ENCODE results near the gene LIPT2. TPM values are rescaled to one million over a fixed set of nuclear protein-coding genes. Genes with fewer than 3 reads are reported as not detected.
A peak's percentile ranks its signal among the peaks of the same experiment; 100 is the strongest.

Gene LIPT2
- total RNA-seq, 1 experiment from 2014 or later, result 9.3 TPM

GRCh38 chr11:74504100-74504691 is 10.7 kb upstream of the LIPT2 start:
- H3K9me3 Mint-ChIP-seq, result peaks cover 34% of the 10 kb centered on the region
- TF ChIP-seq NR2C2 (CRISPR knock-in tag; IDR thresholded peaks at IDR 0.05) (no peak), MYBL2 (CRISPR knock-in tag; IDR thresholded peaks at IDR 0.05) (no peak), CREM (CRISPR knock-in tag; IDR thresholded peaks at IDR 0.05) (no peak), TEAD1 (CRISPR knock-in tag; IDR thresholded peaks at IDR 0.05) (no peak), NR3C1 (CRISPR knock-in tag; conservative IDR thresholded peaks at IDR 0.05; ENCODE audit: low read depth) (no peak), JUN (CRISPR knock-in tag; IDR thresholded peaks at IDR 0.05) (no peak), ETV6 (CRISPR knock-in tag; IDR thresholded peaks at IDR 0.05) (no peak), KAT7 (CRISPR knock-in tag; IDR thresholded peaks at IDR 0.05; ENCODE audit: borderline replicate concordance) (no peak), E2F4 (CRISPR knock-in tag; IDR thresholded peaks at IDR 0.05; ENCODE audit: borderline replicate concordance, low read depth) (no peak)
- no peaks in the 10 kb centered on the region for H3K4me1 Mint-ChIP-seq
- ATAC-seq (no peak), DNase-seq (ENCODE audit: low spot score) (no peak)
- H3K27ac Mint-ChIP-seq, result no peak overlapping the region
- ChIA-PET CTCF (interaction anchor here (1.0 kb wide), 1 partner anchor 51 kb away, joined by 3 read pairs; no protein-coding TSS in a partner anchor), POLR2A (no interaction called here)
- H3K36me3 Mint-ChIP-seq, result peaks cover 21% of the 10 kb centered on the region
- no peaks in the 10 kb centered on the region for H3K27me3 Mint-ChIP-seq (ENCODE audit: low read depth)
- no peak overlapping the region for H3K4me3 Mint-ChIP-seq

- Mint-ChIP-seq H3K27ac (no peak overlapping the region), H3K9me3 (peaks cover 27% of the 10 kb centered on the region), H3K4me3 (no peak overlapping the region), H3K36me3 (peaks cover 35% of the 10 kb centered on the region), H3K27me3 (ENCODE audit: low read depth) (no peaks in the 10 kb centered on the region; the same call in 1 of the 2 replicates), H3K4me1 (peaks cover 20% of the 10 kb centered on the region)
- POLR2A ChIA-PET, result no interaction called here
- CTCF ChIA-PET, result interaction anchor here (0.6 kb wide), 1 partner anchor 9 kb away, joined by 4 read pairs; no protein-coding TSS in a partner anchor
- TF ChIP-seq ETV6 (CRISPR knock-in tag; IDR thresholded peaks at IDR 0.05) (no peak), AFF4 (CRISPR knock-in tag; IDR thresholded peaks at IDR 0.05; ENCODE audit: borderline replicate concordance) (no peak)
- ATAC-seq, result no peak
- no peak for DNase-seq (ENCODE audit: low spot score)
Measured at GRCh38 chr11:74494916-74495315, 1.4 kb upstream of the LIPT2 start.

- Mint-ChIP-seq H3K27ac (peak overlapping the region; percentile 94), H3K4me1 (peaks cover 20% of the 10 kb centered on the region), H3K4me3 (peak overlapping the region; percentile 72), H3K36me3 (peaks cover 35% of the 10 kb centered on the region), H3K9me3 (peaks cover 21% of the 10 kb centered on the region), H3K27me3 (ENCODE audit: low read depth) (no peaks in the 10 kb centered on the region; the same call in 1 of the 2 replicates)
- POLR2A ChIA-PET, result interaction anchor here (0.6 to 2.5 kb wide), 6 partner anchors 27 to 514 kb away, joined by 3 to 17 read pairs (median 6); partner anchors contain the start of genes KCNE3 and POLD3
- TF ChIP-seq PRDM15 (CRISPR knock-in tag; IDR thresholded peaks at IDR 0.05) (peak; percentile 94), ZNF281 (CRISPR knock-in tag; IDR thresholded peaks at IDR 0.05) (0 out of 2 replicates have a peak, but pooled peaks have one; percentile 7), ZNF232 (CRISPR knock-in tag; IDR thresholded peaks at IDR 0.05) (no peak)
- no peak for DNase-seq (ENCODE audit: low spot score)
- CTCF ChIA-PET, result interaction anchor here (0.6 to 3.2 kb wide), 11 partner anchors 8 to 209 kb away, joined by 3 to 29 read pairs (median 5); partner anchors contain the start of genes KCNE3 and PGM2L1
- no peak for ATAC-seq
Measured at GRCh38 chr11:74493791-74494630, 487 bp upstream of the LIPT2 start.
